Measurements from ENCODE around the gene PRSS21.
A peak's percentile ranks its signal among the peaks of the same experiment; 100 is the strongest.

PRSS21 gene

GRCh38 chr16:2816751-2817339 lies at the start of gene PRSS21:
TSS of gene PRSS21 (plus strand) at chr16:2817237. CDS start at chr16:2817269, 32 bp downstream.
- peak; percentile 15 for DNase-seq

- no peak for DNase-seq
Observed at GRCh38 chr16:2767891-2768290, 49.1 kb upstream of the PRSS21 start.

GRCh38 chr16:2768403-2769089 lies 48.5 kb upstream of the PRSS21 start:
- DNase-seq = no peak

- DNase-seq = no peak
Observed at GRCh38 chr16:2769100-2769529, 47.9 kb upstream of the PRSS21 start.

GRCh38 chr16:2769675-2770056 lies 47.4 kb upstream of the PRSS21 start:
- peak; percentile 63 for DNase-seq

- peak; percentile 80 for DNase-seq
Observed at GRCh38 chr16:2770057-2770951, 46.7 kb upstream of the PRSS21 start.

- no peak for DNase-seq
Observed at GRCh38 chr16:2771496-2772402, 45.3 kb upstream of the PRSS21 start.

- no peak for DNase-seq
Observed at GRCh38 chr16:2773188-2773968, 43.7 kb upstream of the PRSS21 start.

GRCh38 chr16:2774161-2774891 lies 42.7 kb upstream of the PRSS21 start:
- DNase-seq = peak; percentile 68

GRCh38 chr16:2775131-2775716 lies 41.8 kb upstream of the PRSS21 start:
- no peak for DNase-seq

- no peak for DNase-seq
Observed at GRCh38 chr16:2775765-2776499, 41.1 kb upstream of the PRSS21 start.

- DNase-seq = no peak
Observed at GRCh38 chr16:2776500-2777139, 40.4 kb upstream of the PRSS21 start.

- peak; percentile 89 for DNase-seq
Observed at GRCh38 chr16:2777231-2777902, 39.7 kb upstream of the PRSS21 start, which contains the start of gene ELOB. TSS of gene ELOB (minus strand) at chr16:2777280. CDS start at chr16:2777239, 41 bp downstream.

GRCh38 chr16:2777903-2778629 lies 39.0 kb upstream of the PRSS21 start:
- DNase-seq = peak; percentile 58

- DNase-seq = no peak
Observed at GRCh38 chr16:2778630-2778958, 38.4 kb upstream of the PRSS21 start.

GRCh38 chr16:2779151-2779920 lies 37.7 kb upstream of the PRSS21 start:
- no peak for DNase-seq
